MG63 (cell line): Measurements from ENCODE around the gene NT5DC2. TPM values are rescaled to one million over a fixed set of nuclear protein-coding genes. Genes with fewer than 3 reads are reported as not detected.

Source experiments
- DNase-seq: peaks from one replicate; pipeline ENCODE4 v3.0.0-alpha.2; 2020
- H3K27me3 ChIP-seq: fragments of 250-450 bp; sonication (Bioruptor Pico); 2 replicates; pipeline ENCODE4 v1.5.1; 2020; ENCODE audit warnings: mild to moderate bottlenecking, moderate library complexity
- H3K36me3 ChIP-seq: fragments of 250-450 bp; sonication (Bioruptor Pico); 2 replicates; pipeline ENCODE4 v1.5.1; 2020; ENCODE audit warnings: mild to moderate bottlenecking, moderate library complexity
- H3K4me3 ChIP-seq: fragments of 250-450 bp; sonication (Bioruptor Pico); 2 replicates; pipeline ENCODE4 v1.5.1; 2020; ENCODE audit warnings: mild to moderate bottlenecking, moderate library complexity
- H3K9me3 ChIP-seq: fragments of 250-450 bp; sonication (Bioruptor Pico); 2 replicates; pipeline ENCODE4 v1.5.1; 2020; ENCODE audit warnings: mild to moderate bottlenecking, moderate library complexity
- total RNA-seq: library from RNA; depleted of rRNA; stranded (reverse); fragments of >200 nt; shearing (Covaris generic); gene quantifications from 2 replicates; pipeline ENCODE4 v1.2.3, GENCODE V29; 2014; ENCODE audit warnings: low replicate concordance; rRNA removed

Gene NT5DC2
- 7.2 and 21.5 TPM in 2 replicates for total RNA-seq

GRCh38 chr3:52533623-52534280 lies at the start of gene NT5DC2:
Gene NT5DC2 (minus strand): TSS chr3:52533857. CDS start chr3:52533737, 120 bp downstream.
- Histone ChIP-seq H3K36me3 (peaks cover 6% of the 10 kb centered on the region), H3K4me3 (peak within 1 kb of the TSS; percentile 64), H3K9me3 (no peaks in the 10 kb centered on the region), H3K27me3 (no peaks in the 10 kb centered on the region)
- DNase-seq, result peak; percentile 76

- no peaks in the 10 kb centered on the region for H3K9me3 ChIP-seq
- no peak overlapping the region for H3K4me3 ChIP-seq
- H3K27me3 ChIP-seq, result no peaks in the 10 kb centered on the region
- DNase-seq, result no peak
- peaks cover 6% of the 10 kb centered on the region for H3K36me3 ChIP-seq
These were observed 40.7 kb upstream of the NT5DC2 start for GRCh38 chr3:52574056-52574965.

GRCh38 chr3:52572221-52572620 lies 38.6 kb upstream of the NT5DC2 start:
- H3K36me3 ChIP-seq, result peaks cover 3% of the 10 kb centered on the region
- no peak for DNase-seq
- H3K4me3 ChIP-seq, result no peak overlapping the region
- no peaks in the 10 kb centered on the region for H3K9me3 ChIP-seq
- no peaks in the 10 kb centered on the region for H3K27me3 ChIP-seq

GRCh38 chr3:52570076-52570475 lies 36.4 kb upstream of the NT5DC2 start:
- Histone ChIP-seq H3K9me3 (no peaks in the 10 kb centered on the region), H3K4me3 (no peak overlapping the region), H3K36me3 (no peaks in the 10 kb centered on the region; the same call in 1 of the 2 replicates), H3K27me3 (no peaks in the 10 kb centered on the region)
- no peak for DNase-seq

GRCh38 chr3:52568069-52568468 lies 34.4 kb upstream of the NT5DC2 start:
- Histone ChIP-seq H3K36me3 (no peaks in the 10 kb centered on the region), H3K9me3 (no peaks in the 10 kb centered on the region), H3K27me3 (no peaks in the 10 kb centered on the region), H3K4me3 (no peak overlapping the region)
- no peak for DNase-seq

- H3K27me3 ChIP-seq, result no peaks in the 10 kb centered on the region
- H3K9me3 ChIP-seq, result no peaks in the 10 kb centered on the region
- no peak overlapping the region for H3K4me3 ChIP-seq
- DNase-seq, result no peak
- H3K36me3 ChIP-seq, result peaks cover 4% of the 10 kb centered on the region
These were observed 30.3 kb upstream of the NT5DC2 start for GRCh38 chr3:52563984-52564383.

DNA sequence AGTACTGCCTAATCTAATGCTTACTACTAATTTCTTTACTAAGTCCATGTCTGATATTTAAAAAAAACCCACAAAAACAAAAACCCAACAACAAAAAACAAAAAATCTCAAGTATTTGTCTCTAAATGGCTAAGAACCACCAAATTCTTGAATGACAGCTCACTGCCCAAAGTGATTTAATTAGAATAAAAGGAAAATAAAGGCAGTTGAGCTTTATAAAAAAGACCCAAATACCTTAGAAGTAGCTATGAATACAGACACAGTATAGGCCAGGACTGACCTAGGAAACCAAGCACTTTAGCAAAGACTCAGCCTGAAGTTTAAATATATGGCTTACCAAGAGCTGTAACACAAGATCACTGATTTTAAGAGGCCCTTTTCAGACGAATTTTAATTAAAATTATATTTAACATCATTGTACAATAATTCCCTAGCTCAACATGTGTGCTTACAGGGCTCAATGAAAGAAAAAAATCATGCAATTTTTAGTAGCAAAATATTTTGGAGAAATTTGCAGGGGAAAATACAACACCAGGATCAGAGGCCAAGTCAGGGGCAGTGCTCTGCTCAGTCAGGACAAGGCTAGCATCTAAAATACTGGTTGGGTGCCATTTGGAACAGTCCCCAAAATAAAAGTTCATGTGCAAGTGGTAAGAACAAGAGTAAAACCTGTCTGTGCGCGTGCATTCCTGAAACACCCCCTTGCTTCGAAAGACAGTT lies 27.5 kb upstream of the NT5DC2 start:
- H3K9me3 ChIP-seq, result no peaks in the 10 kb centered on the region
- H3K36me3 ChIP-seq, result peaks cover 4% of the 10 kb centered on the region
- no peak overlapping the region for H3K4me3 ChIP-seq
- no peaks in the 10 kb centered on the region for H3K27me3 ChIP-seq
- DNase-seq, result no peak

GRCh38 chr3:52558436-52558835 lies 24.8 kb upstream of the NT5DC2 start:
- H3K27me3 ChIP-seq, result no peaks in the 10 kb centered on the region
- no peak for DNase-seq
- H3K9me3 ChIP-seq, result no peaks in the 10 kb centered on the region
- H3K4me3 ChIP-seq, result no peak overlapping the region
- H3K36me3 ChIP-seq, result peaks cover 4% of the 10 kb centered on the region

GRCh38 chr3:52557011-52557960 lies 23.6 kb upstream of the NT5DC2 start:
- peaks cover 4% of the 10 kb centered on the region for H3K36me3 ChIP-seq
- H3K9me3 ChIP-seq, result no peaks in the 10 kb centered on the region
- no peak overlapping the region for H3K4me3 ChIP-seq
- H3K27me3 ChIP-seq, result no peaks in the 10 kb centered on the region
- DNase-seq, result no peak

GRCh38 chr3:52555056-52555455 lies 21.4 kb upstream of the NT5DC2 start:
- Histone ChIP-seq H3K36me3 (no peaks in the 10 kb centered on the region; the same call in none of the 2 replicates), H3K9me3 (no peaks in the 10 kb centered on the region), H3K4me3 (no peak overlapping the region), H3K27me3 (no peaks in the 10 kb centered on the region)
- DNase-seq, result no peak

- H3K9me3 ChIP-seq, result no peaks in the 10 kb centered on the region
- no peaks in the 10 kb centered on the region; the same call in none of the 2 replicates for H3K36me3 ChIP-seq
- H3K27me3 ChIP-seq, result no peaks in the 10 kb centered on the region
- H3K4me3 ChIP-seq, result no peak overlapping the region
- no peak for DNase-seq
These were observed 20.5 kb upstream of the NT5DC2 start for GRCh38 chr3:52554026-52554755.

GRCh38 chr3:52552089-52552488 lies 18.4 kb upstream of the NT5DC2 start:
- Histone ChIP-seq H3K36me3 (peaks cover 8% of the 10 kb centered on the region), H3K9me3 (no peaks in the 10 kb centered on the region), H3K27me3 (no peaks in the 10 kb centered on the region), H3K4me3 (no peak overlapping the region)
- no peak for DNase-seq

- Histone ChIP-seq H3K36me3 (peaks cover 16% of the 10 kb centered on the region), H3K27me3 (no peaks in the 10 kb centered on the region), H3K9me3 (no peaks in the 10 kb centered on the region), H3K4me3 (no peak overlapping the region)
- no peak for DNase-seq
These were observed 17.5 kb upstream of the NT5DC2 start for GRCh38 chr3:52551118-52551517.

DNA sequence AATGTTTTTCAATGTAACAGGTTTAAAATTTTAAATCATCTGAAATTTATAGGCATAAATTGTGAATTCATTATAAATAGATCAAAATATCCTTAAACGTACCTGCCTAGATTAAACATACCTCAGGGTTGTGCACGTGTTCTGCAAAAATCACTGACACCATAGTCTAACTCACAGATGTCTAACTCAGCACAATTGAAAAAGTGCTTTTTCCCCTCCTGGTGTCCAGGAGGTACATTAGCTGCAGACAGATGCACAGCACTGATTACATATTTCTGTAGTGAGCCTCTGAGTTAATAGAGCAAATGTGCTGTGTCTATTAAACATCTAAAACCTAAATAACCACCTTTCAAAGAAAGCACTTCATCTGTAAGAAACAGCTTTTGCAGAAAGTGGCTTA lies 13.5 kb upstream of the NT5DC2 start:
- DNase-seq, result no peak
- Histone ChIP-seq H3K4me3 (no peak overlapping the region), H3K36me3 (peaks cover 16% of the 10 kb centered on the region)

GRCh38 chr3:52546111-52546901 lies 12.6 kb upstream of the NT5DC2 start:
- Histone ChIP-seq H3K27me3 (no peaks in the 10 kb centered on the region), H3K36me3 (peaks cover 21% of the 10 kb centered on the region), H3K9me3 (no peaks in the 10 kb centered on the region), H3K4me3 (no peak overlapping the region)
- DNase-seq, result no peak

More for the DNA sequence above, 13.5 kb upstream of the NT5DC2 start:
- no peaks in the 10 kb centered on the region for H3K9me3 ChIP-seq
- H3K27me3 ChIP-seq, result no peaks in the 10 kb centered on the region
